Right lobe of liver (tissue), 6 donors: ENCODE data around the gene LAMC1. TPM values are rescaled to one million over a fixed set of nuclear protein-coding genes. Genes with fewer than 3 reads are reported as not detected.

ENCODE experiments used
- ATAC-seq, 4 donors: fragments of 200-7000 bp; cut with Tn5 transposase; one replicate each; pipeline ENCODE4 v1.9.1; 2020; ENCODE audit warnings: mild to moderate bottlenecking in 4 of 4, moderate library complexity in 4 of 4
- DNase-seq, 3 donors: peaks; one replicate each; pipeline ENCODE4 v3.0.0-alpha.2; 2020
- H3K27ac ChIP-seq, 3 donors: fragments of 200-600 bp; one replicate each; pipeline ENCODE4 v1.8.0; 2022
- H3K27me3 ChIP-seq, 2 donors: fragments of 200-600 bp; one replicate each; pipeline ENCODE4 v1.8.0; 2022
- H3K36me3 ChIP-seq, 4 donors: fragments of 200-600 bp; sonication (generic) in 1 of 4; one replicate each; pipeline versions ENCODE4 v1.5.1 to v1.8.0; 2017 to 2022; ENCODE audit warnings: control low read depth in 1 of 4
- H3K4me1 ChIP-seq, 4 donors: fragments of 200-600 bp; sonication (generic) in 1 of 4; one replicate each; pipeline versions ENCODE4 v1.5.1 to v1.8.0; 2017 to 2022; ENCODE audit warnings: control low read depth in 1 of 4
- H3K4me3 ChIP-seq, 3 donors: fragments of 200-600 bp; one replicate each; pipeline ENCODE4 v1.8.0; 2022
- H3K9me3 ChIP-seq, 4 donors: fragments of 200-600 bp; sonication (generic) in 1 of 4; one replicate each; pipeline versions ENCODE4 v1.5.1 to v1.8.0; 2017 to 2022; ENCODE audit warnings: control low read depth in 1 of 4
- CTCF ChIP-seq, 4 donors: fragments of 200-600 bp in 3 of 4; fragments of 450-650 bp in 1 of 4; IDR thresholded peaks; one replicate each; pipeline versions ENCODE4 v1.5.1 to v1.8.0; 2016 to 2022; ENCODE audit warnings: antibody characterized with exemption in 4 of 4, mild to moderate bottlenecking in 2 of 4
- POLR2A ChIP-seq: fragments of 450-650 bp; IDR thresholded peaks from one replicate; pipeline ENCODE4 v1.6.1; 2017; ENCODE audit warnings: antibody characterized with exemption, mild to moderate bottlenecking
- WGBS: methylation state at CpG from one replicate; pipeline ENCODE4 v1.1.6; 2018; ENCODE audit warnings: low coverage, low lambda C conversion rate; ENCODE audit not compliant: insufficient coverage; ENCODE audit errors: missing lambda C conversion rate; 5-methylcytosine and 5-hydroxymethylcytosine counted together
- intact Hi-C, 2 donors: fragments of 100-400 bp; cut with DNase I; formaldehyde crosslinking; loops; one replicate each; pipeline versions ENCODE4 v1.11.2 to v1.14.1; 2022
- total RNA-seq, 6 experiments: library from RNA; depleted of rRNA in 2 of 6; stranded (reverse); fragments of >200 nt in 2 of 6; fragmentation: NEBNext Ultra II Directional in 3 of 6; extraction: Animal tissue kit (Norgen Biotek cat#: 25700) in 3 of 6; gene quantifications; one replicate each; pipeline versions ENCODE4 v1.1.0 to v1.2.4, GENCODE V29; 2016 to 2023
- donor health status: DM: no; HTN: yes; CAD: no.
- donor health status: DM: no; HTN: no; CAD: no.
- donor health status: DM: no; HTN: no; CAD: no.
- donor health status: DM: no; HTN: yes; CAD: no.
- donor health status: DM: no; HTN: yes; CAD: no.

Gene LAMC1
- total RNA-seq, 6 experiments from 2014 or later, result 18.5 to 53.2 (median 28.0) TPM

DNA sequence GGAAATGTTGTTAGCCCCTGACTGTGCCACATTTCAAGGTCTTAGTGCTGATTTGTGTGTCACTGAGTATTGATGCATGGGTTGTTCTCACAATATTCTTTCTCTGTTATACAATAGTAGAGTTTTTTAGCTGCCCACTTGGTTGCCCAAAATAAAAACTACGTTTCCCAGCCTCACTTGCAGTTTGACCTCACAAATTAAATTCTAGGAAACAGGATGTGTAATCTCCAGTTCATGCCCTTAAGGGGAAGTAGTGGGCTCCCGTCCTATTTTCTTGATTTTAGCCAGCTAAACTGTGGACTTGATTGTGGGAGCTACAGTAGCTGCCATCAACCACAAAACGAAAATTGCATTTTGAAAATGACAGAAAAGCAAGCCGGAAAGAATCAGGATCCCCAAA lies 27.3 kb upstream of the LAMC1 start:
- no peak for TF ChIP-seq POLR2A
- TF ChIP-seq CTCF (IDR thresholded peaks at IDR 0.05), result no peak
- intact Hi-C loops, result no loop called here
- Histone ChIP-seq H3K4me1 (no peaks in the 10 kb centered on the region), H3K27me3 (no peaks in the 10 kb centered on the region), H3K27ac (no peak overlapping the region), H3K9me3 (no peaks in the 10 kb centered on the region), H3K4me3 (no peak overlapping the region), H3K36me3 (no peaks in the 10 kb centered on the region)
- no peak for DNase-seq
- 40% methylated on average over 4 of the region's 4 CpGs for WGBS
- peak in 3 of 4 donors; percentile 30 to 49 (median 39) for ATAC-seq

DNA sequence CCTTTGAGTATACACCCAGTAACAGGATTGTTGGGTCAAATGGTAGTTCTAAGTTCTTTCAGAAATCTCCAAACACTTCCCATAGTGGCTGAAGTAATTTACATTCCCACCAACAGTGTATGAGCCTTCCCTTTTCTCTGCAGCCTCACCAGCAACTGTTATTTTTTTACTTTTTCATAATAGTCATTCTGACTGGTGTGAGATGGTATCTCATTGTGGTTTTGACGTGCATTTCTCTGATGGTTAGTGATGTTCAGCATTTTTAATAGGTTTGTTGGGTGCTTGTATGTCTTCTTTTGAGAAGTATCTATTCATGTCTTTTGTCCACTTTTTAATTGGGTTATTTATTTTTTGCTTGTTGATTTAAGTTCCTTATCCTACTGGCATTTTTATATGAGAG lies 26.4 kb upstream of the LAMC1 start:
- Histone ChIP-seq H3K4me3 (no peak overlapping the region), H3K36me3 (no peaks in the 10 kb centered on the region), H3K9me3 (no peaks in the 10 kb centered on the region), H3K27me3 (no peaks in the 10 kb centered on the region), H3K4me1 (no peaks in the 10 kb centered on the region), H3K27ac (no peak overlapping the region)
- DNase-seq, result no peak
- TF ChIP-seq POLR2A (no peak), CTCF (IDR thresholded peaks at IDR 0.05) (no peak)
- ATAC-seq, result no peak
- intact Hi-C loops, result no loop called here
- 67% methylated on average over 1 of the region's 1 CpG for WGBS

DNA sequence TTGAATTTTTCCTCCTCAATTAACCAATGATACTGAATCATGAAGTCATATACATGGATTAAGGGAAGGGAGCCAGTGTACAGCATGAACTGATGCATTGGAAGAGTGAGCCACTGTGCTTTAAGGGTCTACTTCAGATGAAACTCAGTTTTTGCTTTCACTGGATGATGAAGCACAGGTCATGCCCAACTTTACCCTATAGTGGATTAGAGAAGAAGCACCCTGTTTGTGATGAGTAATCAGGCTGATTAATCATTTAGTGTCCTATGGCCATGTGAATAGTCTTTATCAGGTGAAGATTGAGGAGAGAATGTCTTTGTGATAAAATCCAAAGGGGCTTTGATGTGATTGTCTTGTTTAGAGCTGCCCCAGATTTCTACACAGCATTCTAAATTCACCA lies 24.7 kb upstream of the LAMC1 start:
- no peak for ATAC-seq
- Histone ChIP-seq H3K9me3 (no peaks in the 10 kb centered on the region), H3K4me1 (peaks cover 0 to 9% (median 2%) of the 10 kb centered on the region in 4 donors), H3K4me3 (no peak overlapping the region), H3K36me3 (no peaks in the 10 kb centered on the region), H3K27ac (no peak overlapping the region), H3K27me3 (no peaks in the 10 kb centered on the region)
- intact Hi-C loops, result no loop called here
- DNase-seq, result no peak
- no peak for TF ChIP-seq CTCF (IDR thresholded peaks at IDR 0.05)
- no peak for TF ChIP-seq POLR2A

DNA sequence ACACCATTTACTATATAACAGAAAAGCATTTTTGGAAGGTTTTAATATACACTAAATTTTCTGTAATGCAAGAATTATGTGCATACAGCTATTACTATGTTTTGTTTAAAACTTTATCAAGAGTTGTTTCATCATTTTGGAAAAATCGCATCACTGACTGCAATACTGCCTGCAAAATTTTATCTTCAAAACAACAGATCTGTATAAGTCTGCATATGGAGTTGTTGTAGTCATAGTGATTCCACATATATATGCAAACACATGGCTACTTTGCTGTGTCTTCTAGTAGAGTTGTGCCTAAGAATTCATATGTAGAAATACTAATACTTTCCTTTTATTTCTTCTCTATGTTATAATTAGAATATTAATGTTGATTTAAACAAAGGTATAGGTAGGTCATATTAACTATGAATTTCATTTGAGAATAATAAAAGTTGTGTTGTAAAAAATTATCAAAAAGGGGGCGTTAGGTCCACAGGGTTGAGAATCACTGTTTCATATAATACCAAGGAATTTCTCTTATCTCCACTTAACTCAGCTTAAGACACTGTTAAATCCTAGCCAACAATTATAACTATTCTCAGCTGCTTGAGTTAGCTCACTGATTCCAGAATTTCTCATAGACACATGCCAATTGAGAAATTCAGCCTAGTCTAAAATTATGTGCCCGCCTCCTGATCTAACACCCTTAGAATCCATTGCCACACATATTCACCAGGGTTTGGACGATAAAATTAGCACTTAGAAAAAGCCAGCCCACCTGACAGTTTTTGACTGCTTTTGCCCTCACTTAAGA lies 22.9 kb upstream of the LAMC1 start:
- Histone ChIP-seq H3K9me3 (no peaks in the 10 kb centered on the region), H3K36me3 (no peaks in the 10 kb centered on the region), H3K4me3 (no peak overlapping the region), H3K4me1 (peaks cover 0 to 10% (median 2%) of the 10 kb centered on the region in 4 donors), H3K27ac (no peak overlapping the region), H3K27me3 (no peaks in the 10 kb centered on the region)
- DNase-seq, result no peak
- intact Hi-C loops, result no loop called here
- TF ChIP-seq CTCF (IDR thresholded peaks at IDR 0.05), result no peak
- no peak for TF ChIP-seq POLR2A
- ATAC-seq, result no peak
- WGBS, result 87% methylated on average over 4 of the region's 4 CpGs

DNA sequence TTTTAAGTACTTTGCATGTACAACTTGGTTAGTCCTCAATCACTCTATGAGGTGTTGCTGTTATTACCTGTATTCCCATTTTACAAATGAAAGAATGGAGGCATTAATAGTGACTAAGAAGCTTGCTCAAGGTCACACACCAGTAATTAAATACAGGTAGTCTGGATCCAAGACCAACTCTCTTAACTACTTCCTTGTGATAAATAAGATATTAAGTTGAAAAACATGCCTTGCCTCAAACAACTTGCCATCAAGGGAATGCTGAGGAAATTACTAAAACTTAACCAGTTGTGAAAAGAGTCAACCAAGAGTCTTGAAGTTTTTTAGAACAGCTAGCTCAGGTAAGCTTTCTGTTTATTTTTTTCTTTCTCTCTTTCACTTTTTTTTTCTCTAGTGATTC lies 21.0 kb upstream of the LAMC1 start:
- Histone ChIP-seq H3K36me3 (no peaks in the 10 kb centered on the region), H3K27ac (no peak overlapping the region), H3K4me1 (peaks cover 0 to 10% (median 2%) of the 10 kb centered on the region in 4 donors), H3K27me3 (no peaks in the 10 kb centered on the region), H3K9me3 (no peaks in the 10 kb centered on the region), H3K4me3 (no peak overlapping the region)
- intact Hi-C loops, result no loop called here
- DNase-seq (no peak), ATAC-seq (no peak)
- no peak for TF ChIP-seq CTCF (IDR thresholded peaks at IDR 0.05)
- TF ChIP-seq POLR2A, result no peak
